ENCODE measurements around the gene CLEC7A. TPM values are rescaled to one million over a fixed set of nuclear protein-coding genes. Genes with fewer than 3 reads are reported as not detected.

The CLEC7A gene
- total RNA-seq, 1 donor from 2014 or later, result 51.1 TPM

GRCh38 chr12:10163084-10163483 is 33.1 kb upstream of the CLEC7A start:
- no peak overlapping the region for H3K4me3 ChIP-seq
- no peaks in the 10 kb centered on the region for H3K36me3 ChIP-seq
- H3K9me3 ChIP-seq, result no peaks in the 10 kb centered on the region
- TF ChIP-seq CTCF (IDR thresholded peaks at IDR 0.05), result no peak
- DNase-seq (no peak), ATAC-seq (no peak)
- intact Hi-C loops (cut with DNase I), result no loop called here
- H3K4me1 ChIP-seq, result no peaks in the 10 kb centered on the region
- no peak overlapping the region for H3K27ac ChIP-seq
- H3K27me3 ChIP-seq, result no peaks in the 10 kb centered on the region

- Histone ChIP-seq H3K4me3 (no peak overlapping the region), H3K27ac (no peak overlapping the region), H3K9me3 (no peaks in the 10 kb centered on the region), H3K4me1 (no peaks in the 10 kb centered on the region), H3K27me3 (no peaks in the 10 kb centered on the region), H3K36me3 (no peaks in the 10 kb centered on the region)
- ATAC-seq (peak; percentile 67), DNase-seq (no peak)
- no peak for TF ChIP-seq CTCF (IDR thresholded peaks at IDR 0.05)
- intact Hi-C loops (cut with DNase I), result no loop called here
Measured at GRCh38 chr12:10160617-10161385, 30.8 kb upstream of the CLEC7A start.

GRCh38 chr12:10159280-10159679 is 29.3 kb upstream of the CLEC7A start:
- no peak overlapping the region for H3K27ac ChIP-seq
- H3K4me1 ChIP-seq, result no peaks in the 10 kb centered on the region
- no peaks in the 10 kb centered on the region for H3K36me3 ChIP-seq
- intact Hi-C loops (cut with DNase I), result no loop called here
- no peak overlapping the region for H3K4me3 ChIP-seq
- DNase-seq (no peak), ATAC-seq (peak; percentile 50)
- H3K9me3 ChIP-seq, result no peaks in the 10 kb centered on the region
- H3K27me3 ChIP-seq, result no peaks in the 10 kb centered on the region
- TF ChIP-seq CTCF (IDR thresholded peaks at IDR 0.05), result no peak

- H3K4me1 ChIP-seq, result peaks cover 4% of the 10 kb centered on the region
- DNase-seq (no peak), ATAC-seq (no peak)
- no peak overlapping the region for H3K4me3 ChIP-seq
- intact Hi-C loops (cut with DNase I), result no loop called here
- no peak overlapping the region for H3K27ac ChIP-seq
- no peaks in the 10 kb centered on the region for H3K9me3 ChIP-seq
- H3K27me3 ChIP-seq, result no peaks in the 10 kb centered on the region
- H3K36me3 ChIP-seq, result no peaks in the 10 kb centered on the region
- TF ChIP-seq CTCF (IDR thresholded peaks at IDR 0.05), result no peak
Measured at GRCh38 chr12:10158406-10158805, 28.4 kb upstream of the CLEC7A start.

- H3K36me3 ChIP-seq, result no peaks in the 10 kb centered on the region
- no peaks in the 10 kb centered on the region for H3K9me3 ChIP-seq
- intact Hi-C loops (cut with DNase I), result no loop called here
- DNase-seq (no peak), ATAC-seq (no peak)
- no peaks in the 10 kb centered on the region for H3K27me3 ChIP-seq
- H3K27ac ChIP-seq, result no peak overlapping the region
- no peak overlapping the region for H3K4me3 ChIP-seq
- peaks cover 7% of the 10 kb centered on the region for H3K4me1 ChIP-seq
- TF ChIP-seq CTCF (IDR thresholded peaks at IDR 0.05), result no peak
Measured at GRCh38 chr12:10155966-10156365, 26.0 kb upstream of the CLEC7A start.

Measured in upper lobe of right lung (tissue), 1 donor.